Right ventricle myocardium inferior (tissue), 1 donor: ENCODE data around the gene RTN4R. TPM values are rescaled to one million over a fixed set of nuclear protein-coding genes. Genes with fewer than 3 reads are reported as not detected.
"Not testable (repeated sequence)": the region's sequence is repeated elsewhere in the genome, so short reads cannot be mapped to it uniquely, and the experiment has no call there.

Experiments
- ATAC-seq: fragments of 200-7000 bp; cut with Tn5 transposase; one replicate; pipeline ENCODE4 v1.9.1; 2020; ENCODE audit warnings: mild to moderate bottlenecking, moderate library complexity
- DNase-seq: peaks from one replicate; pipeline ENCODE4 v3.0.0; 2021; ENCODE audit errors: missing footprints
- intact Hi-C: fragments of 100-400 bp; cut with DNase I; formaldehyde crosslinking; loops from one replicate; pipeline ENCODE4 v1.11.0; 2022
- total RNA-seq: library from RNA; stranded (reverse); fragmentation: NEBNext Ultra II Directional; extraction: Animal tissue kit (Norgen Biotek cat#: 25700); gene quantifications from one replicate; pipeline ENCODE4 v1.2.1, GENCODE V29; 2021
- donor health status: DM: no; HTN: yes; CAD: no; lungs with severe emphysema.

Gene RTN4R
- total RNA-seq, 1 donor from 2014 or later: 1.2 TPM

GRCh38 chr22:20307448-20308447 is 39.6 kb upstream of the RTN4R start:
- intact Hi-C loops, ATAC-seq: not testable (repeated sequence)
- DNase-seq: peak; percentile 25

DNA sequence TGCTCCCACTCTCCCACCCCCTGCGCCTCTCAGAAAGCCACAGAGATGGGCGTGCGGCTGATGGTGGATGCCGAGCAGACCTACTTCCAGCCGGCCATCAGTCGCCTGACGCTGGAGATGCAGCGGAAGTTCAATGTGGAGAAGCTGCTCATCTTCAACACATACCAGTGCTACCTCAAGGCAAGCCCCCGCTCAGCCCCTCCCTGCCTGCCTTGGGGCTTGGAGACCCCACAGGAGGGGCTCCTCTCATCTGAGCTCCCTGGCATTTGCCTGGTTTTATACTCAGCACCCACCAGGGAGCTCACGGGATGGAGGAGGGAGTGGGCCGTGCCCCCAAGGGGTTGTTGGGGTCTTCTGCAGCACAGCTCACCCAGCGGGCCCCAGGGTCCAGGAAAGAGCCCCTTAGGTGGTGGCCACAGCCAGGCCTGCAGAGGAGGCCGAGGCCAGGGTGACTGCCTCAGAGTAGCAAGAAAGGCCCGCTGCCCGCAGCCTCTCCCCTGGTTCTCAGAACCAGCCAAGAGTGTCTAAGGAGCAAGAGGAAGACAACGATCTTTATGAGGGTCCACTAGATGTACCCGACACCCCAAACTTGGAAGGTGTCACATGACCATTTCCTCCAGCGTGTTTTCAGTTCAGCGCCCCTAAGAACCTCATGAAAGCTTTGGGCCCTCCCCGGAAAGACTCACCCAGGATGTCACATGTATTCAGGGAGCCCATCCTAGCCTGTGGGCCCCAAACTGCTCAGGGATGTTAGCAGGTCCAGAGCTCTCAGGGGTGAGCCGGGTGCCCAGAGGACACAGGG is 38.7 kb upstream of the RTN4R start:
- ATAC-seq, intact Hi-C loops: not testable (repeated sequence)
- DNase-seq: peak; percentile 27

GRCh38 chr22:20305894-20306645 is 38.0 kb upstream of the RTN4R start:
- DNase-seq: peak; percentile 42
- no peak for ATAC-seq
- intact Hi-C loops: no loop called here

DNA sequence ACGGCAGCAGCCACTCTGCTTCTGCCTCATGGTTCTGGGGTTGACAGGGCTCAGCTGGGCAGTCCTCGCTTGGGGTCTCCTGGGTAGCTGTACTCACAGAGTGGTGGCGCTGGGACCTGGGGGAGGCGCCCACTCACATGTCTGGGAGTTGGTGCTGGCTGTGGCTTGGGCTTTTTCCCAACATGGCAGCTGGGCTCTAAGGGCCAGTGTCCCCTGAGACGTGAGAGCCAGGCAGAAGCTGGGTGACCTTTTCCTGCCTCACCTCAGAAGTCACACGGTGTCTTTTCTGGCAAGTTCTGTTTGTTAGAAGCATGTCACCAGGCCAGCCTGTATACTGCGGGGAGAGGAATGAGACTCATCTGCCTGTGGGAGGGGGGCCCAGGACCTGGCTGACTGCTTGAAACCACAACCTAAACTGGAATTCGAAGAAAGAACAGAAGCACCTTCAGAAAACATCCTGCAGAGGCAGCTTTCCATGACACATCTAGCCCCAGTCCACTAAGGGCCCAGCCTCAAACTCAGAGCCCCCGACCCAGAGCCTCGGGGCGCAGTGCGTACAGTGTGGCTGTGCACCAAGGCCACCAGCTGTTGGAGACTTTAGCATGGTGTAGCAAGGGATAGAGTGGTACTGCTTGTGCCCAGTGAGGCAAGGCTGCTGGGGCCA is 37.2 kb upstream of the RTN4R start:
- DNase-seq: peak; percentile 47
- ATAC-seq, intact Hi-C loops: not testable (repeated sequence)

GRCh38 chr22:20304646-20305045 is 36.5 kb upstream of the RTN4R start:
- no peak for ATAC-seq
- intact Hi-C loops: no loop called here
- DNase-seq: peak; percentile 31

- ATAC-seq, DNase-seq, intact Hi-C loops: not testable (repeated sequence)
Measured at GRCh38 chr22:20303229-20303534, 35.1 kb upstream of the RTN4R start.

GRCh38 chr22:20302438-20303228 is 34.5 kb upstream of the RTN4R start:
- ATAC-seq: no peak
- DNase-seq: no peak
- intact Hi-C loops: no loop called here

- intact Hi-C loops: no loop called here
- ATAC-seq: peak; percentile 6
- DNase-seq: no peak
Measured at GRCh38 chr22:20299746-20300136, 31.6 kb upstream of the RTN4R start.

DNA sequence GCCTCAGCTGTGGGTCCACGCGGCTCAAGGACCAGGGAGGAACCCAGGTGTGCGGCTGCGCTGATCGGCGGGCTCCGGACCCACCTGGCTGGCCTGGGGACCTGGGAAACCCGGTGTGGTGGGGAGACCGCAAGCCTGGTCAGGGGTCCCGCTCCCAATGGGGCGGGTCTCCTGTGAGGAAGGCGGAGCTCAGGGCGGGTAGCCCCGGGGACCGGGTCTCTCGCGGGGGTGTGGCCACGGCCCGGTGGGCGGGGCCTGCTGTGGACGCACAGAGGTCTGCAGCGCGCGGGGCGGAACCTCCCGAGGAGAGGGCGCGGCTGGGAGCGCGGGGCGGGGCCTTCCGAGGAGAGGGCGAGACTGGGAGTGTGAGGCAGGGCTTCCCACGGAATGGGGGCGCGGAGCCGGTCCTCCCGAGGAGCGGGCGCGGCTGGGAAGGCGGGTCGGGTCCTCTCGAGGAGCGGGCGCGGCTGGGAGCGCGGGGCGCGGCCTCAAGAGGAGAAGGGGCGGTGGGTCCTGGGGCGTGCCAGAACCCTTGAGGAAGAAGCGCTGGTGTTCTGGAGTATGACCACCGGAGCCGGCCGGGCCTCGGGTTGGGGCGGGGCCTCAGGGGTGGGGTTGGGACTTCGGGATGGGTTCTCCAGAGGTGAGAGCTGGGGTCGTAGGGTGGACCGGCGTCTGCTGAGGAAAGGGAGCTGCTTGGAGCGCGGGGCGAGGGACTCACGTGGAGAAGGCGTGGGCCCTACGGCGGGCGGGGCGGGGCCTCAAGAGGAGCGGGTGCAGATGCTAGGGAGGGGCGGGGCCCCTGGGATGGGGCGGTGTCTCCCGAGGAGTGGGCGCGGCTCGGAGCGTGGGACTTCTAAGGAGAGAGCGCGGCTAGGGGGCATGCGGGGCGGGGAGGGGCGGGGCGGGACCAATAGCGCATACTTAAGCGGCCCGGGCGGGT is 31.0 kb upstream of the RTN4R start:
- intact Hi-C loops: no loop called here
- ATAC-seq (peak; percentile 94), DNase-seq (peak; percentile 93)

GRCh38 chr22:20298110-20298802 is 30.1 kb upstream of the RTN4R start:
- ATAC-seq (no peak), DNase-seq (no peak)
- intact Hi-C loops: no loop called here

- ATAC-seq (no peak), DNase-seq (no peak)
- intact Hi-C loops: no loop called here
Measured at GRCh38 chr22:20297414-20298109, 29.4 kb upstream of the RTN4R start.

DNA sequence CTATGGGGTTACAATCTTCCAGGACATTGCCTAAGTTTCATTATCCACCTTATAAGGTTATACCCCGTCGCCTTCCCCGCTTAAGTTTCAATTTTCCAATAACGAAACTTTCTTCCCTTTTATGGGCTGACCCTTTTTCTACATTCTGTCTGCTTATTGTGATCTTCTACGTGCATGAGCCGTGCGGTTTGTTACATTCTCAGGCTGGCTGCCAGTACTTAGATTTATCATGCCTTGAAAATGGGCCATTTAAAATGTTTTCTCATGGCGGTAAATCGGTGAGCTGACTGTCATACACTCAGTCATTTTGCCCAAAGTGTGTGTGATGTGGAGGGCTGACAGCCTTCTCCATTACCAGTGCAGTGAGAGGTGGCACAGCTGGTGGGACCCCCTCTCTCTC is 28.5 kb upstream of the RTN4R start:
- DNase-seq (no peak), ATAC-seq (no peak)
- intact Hi-C loops: no loop called here

GRCh38 chr22:20295262-20296064 is 27.3 kb upstream of the RTN4R start:
- ATAC-seq: no peak
- no peak for DNase-seq
- intact Hi-C loops: no loop called here

- ATAC-seq: no peak
- DNase-seq: no peak
- intact Hi-C loops: no loop called here
Measured at GRCh38 chr22:20292673-20293232, 24.6 kb upstream of the RTN4R start.

DNA sequence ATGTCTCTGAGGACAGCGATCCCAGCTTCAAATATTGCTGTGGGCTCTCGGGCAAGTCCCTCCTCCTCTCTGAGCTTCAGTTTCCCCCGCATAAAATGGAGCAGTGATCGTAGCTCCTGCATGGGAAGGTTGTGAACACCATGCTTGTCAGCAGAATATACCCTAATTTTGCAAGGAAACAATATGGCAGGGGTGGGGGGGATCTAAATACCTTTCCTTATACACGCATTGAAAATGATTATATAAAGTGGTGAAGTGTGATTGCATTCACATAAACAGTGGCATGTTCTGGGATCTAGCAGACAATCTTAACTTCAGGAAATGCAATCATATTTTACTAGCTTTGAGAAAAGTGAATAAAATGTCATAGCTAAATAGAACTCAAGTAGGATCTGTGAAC is 24.0 kb upstream of the RTN4R start:
- no peak for DNase-seq
- ATAC-seq: no peak
- intact Hi-C loops: no loop called here
